Liver (tissue), 9 donors: ENCODE data around the gene NRG2. TPM values are rescaled to one million over a fixed set of nuclear protein-coding genes. Genes with fewer than 3 reads are reported as not detected.

Experiments used
- DNase-seq: peaks from one replicate; pipeline ENCODE4 v3.0.0-alpha.2; 2017; ENCODE audit warnings: low spot score
- H3K27ac ChIP-seq, 2 donors: one replicate each; pipeline ENCODE4 v1.7.0; 2013; ENCODE audit warnings: inconsistent platforms in 2 of 2, low read length in 2 of 2, control low read depth in 1 of 2, low read depth in 1 of 2, mild to moderate bottlenecking in 1 of 2
- H3K27me3 ChIP-seq, 4 donors: one replicate each; pipeline versions ENCODE4 v1.6.1 to v1.7.0; 2013; ENCODE audit warnings: low read length in 3 of 4, inconsistent platforms in 1 of 4, mild to moderate bottlenecking in 1 of 4, moderate library complexity in 1 of 4; ENCODE audit not compliant: control insufficient read depth in 4 of 4, insufficient read depth in 4 of 4
- H3K36me3 ChIP-seq, 4 donors: one replicate each; pipeline versions ENCODE4 v1.6.1 to v1.7.0; 2013; ENCODE audit warnings: low read length in 3 of 4, mild to moderate bottlenecking in 3 of 4, low read depth in 1 of 4, moderate library complexity in 1 of 4; ENCODE audit not compliant: control insufficient read depth in 4 of 4, insufficient read depth in 3 of 4
- H3K4me1 ChIP-seq, 4 donors: one replicate each; pipeline versions ENCODE4 v1.6.1 to v1.7.0; 2013; ENCODE audit warnings: low read length in 3 of 4, mild to moderate bottlenecking in 3 of 4, moderate library complexity in 1 of 4; ENCODE audit not compliant: control insufficient read depth in 4 of 4, insufficient read depth in 4 of 4
- H3K4me3 ChIP-seq, 3 donors: one replicate each; pipeline versions ENCODE4 v1.6.1 to v1.7.0; 2013; ENCODE audit warnings: low read length in 3 of 3, control low read depth in 1 of 3, low read depth in 1 of 3, mild to moderate bottlenecking in 1 of 3
- H3K9ac ChIP-seq, 2 donors: one replicate each; pipeline ENCODE4 v1.7.0; 2013; ENCODE audit warnings: low read length in 2 of 2, mild to moderate bottlenecking in 2 of 2, moderate library complexity in 2 of 2, control low read depth in 1 of 2, low read depth in 1 of 2
- H3K9me3 ChIP-seq, 4 donors: one replicate each; pipeline versions ENCODE4 v1.6.1 to v1.7.0; 2013; ENCODE audit warnings: low read length in 3 of 4; ENCODE audit not compliant: control insufficient read depth in 4 of 4
- CTCF ChIP-seq: fragments of 150-350 bp; IDR thresholded peaks from 2 replicates; pipeline ENCODE4 v1.5.1; 2017; ENCODE audit warnings: improper control_type of control experiment, low read depth, low read length; ENCODE audit not compliant: missing input control
- EGR1 ChIP-seq, 2 donors: IDR thresholded peaks; 2 replicates each; pipeline ENCODE4 v1.6.1; 2016 to 2018; ENCODE audit warnings: antibody characterized with exemption in 2 of 2, low read depth in 2 of 2
- FOXA1 ChIP-seq: IDR thresholded peaks from 2 replicates; pipeline ENCODE4 v1.6.1; 2016; ENCODE audit warnings: antibody characterized with exemption
- GABPA ChIP-seq, 2 donors: IDR thresholded peaks in 1 of 2; conservative IDR thresholded peaks in 1 of 2; 2 replicates each; pipeline ENCODE4 v1.6.1; 2016; ENCODE audit warnings: antibody characterized with exemption in 2 of 2, mild to moderate bottlenecking in 1 of 2, moderate library complexity in 1 of 2
- HNF4A ChIP-seq, 2 donors: conservative IDR thresholded peaks; 2 replicates each; pipeline ENCODE4 v1.6.1; 2016; ENCODE audit warnings: antibody characterized with exemption in 2 of 2, mild to moderate bottlenecking in 2 of 2
- HNF4G ChIP-seq: IDR thresholded peaks from 2 replicates; pipeline ENCODE4 v1.6.1; 2016; ENCODE audit warnings: antibody characterized with exemption
- NR2F2 ChIP-seq: IDR thresholded peaks from 2 replicates; pipeline ENCODE4 v1.6.1; 2016; ENCODE audit warnings: antibody characterized with exemption
- RAD21 ChIP-seq, 2 donors: IDR thresholded peaks; 2 replicates each; pipeline ENCODE4 v1.6.1; 2016; ENCODE audit warnings: antibody characterized with exemption in 2 of 2, mild to moderate bottlenecking in 2 of 2
- SP1 ChIP-seq: IDR thresholded peaks from 2 replicates; pipeline ENCODE4 v1.6.1; 2018; ENCODE audit warnings: antibody characterized with exemption, mild to moderate bottlenecking
- TAF1 ChIP-seq: conservative IDR thresholded peaks from 2 replicates; pipeline ENCODE4 v1.6.1; 2016; ENCODE audit warnings: antibody characterized with exemption, mild to moderate bottlenecking
- ZBTB33 ChIP-seq: IDR thresholded peaks from 2 replicates; pipeline ENCODE4 v1.6.1; 2016; ENCODE audit warnings: antibody characterized with exemption
- WGBS: extraction: QIAGEN DNeasy Blood & Tissue Kit; methylation state at CpG from one replicate; pipeline ENCODE4 v1.1.7; 2013; 5-methylcytosine and 5-hydroxymethylcytosine counted together
- polyA plus RNA-seq, 2 donors: library from polyadenylated mRNA; stranded (reverse) in 1 of 2; unstranded in 1 of 2; fragments of 200-250 nt in 1 of 2; fragments of >200 nt in 1 of 2; fragmentation: Nextera tagmentation in 1 of 2; extraction: Ambion mirVana in 1 of 2; gene quantifications; one replicate each; pipeline versions ENCODE4 v1.2.1 to v1.2.3, GENCODE V29; 2013 to 2015
- total RNA-seq, 2 donors: library from RNA; depleted of rRNA; stranded (reverse); fragments of >200 nt; gene quantifications; one replicate each; pipeline ENCODE4 v1.2.3, GENCODE V29; 2014
- TF ChIP-seq, protein P1 (sequence below): IDR thresholded peaks from 2 replicates; pipeline ENCODE4 v1.6.1; 2016; ENCODE audit warnings: antibody characterized with exemption, mild to moderate bottlenecking
- TF ChIP-seq, protein P2 (sequence below): IDR thresholded peaks from 2 replicates; pipeline ENCODE4 v1.6.1; 2016; ENCODE audit warnings: antibody characterized with exemption
- donor health status: healthy.
- donor health status: healthy.
- donor health status: healthy.
- donor health status: healthy.
- donor health status: healthy.

NRG2 gene
- total and polyA plus RNA-seq, 4 donors: 0.07 to 0.08 TPM; not detected in 2

DNA sequence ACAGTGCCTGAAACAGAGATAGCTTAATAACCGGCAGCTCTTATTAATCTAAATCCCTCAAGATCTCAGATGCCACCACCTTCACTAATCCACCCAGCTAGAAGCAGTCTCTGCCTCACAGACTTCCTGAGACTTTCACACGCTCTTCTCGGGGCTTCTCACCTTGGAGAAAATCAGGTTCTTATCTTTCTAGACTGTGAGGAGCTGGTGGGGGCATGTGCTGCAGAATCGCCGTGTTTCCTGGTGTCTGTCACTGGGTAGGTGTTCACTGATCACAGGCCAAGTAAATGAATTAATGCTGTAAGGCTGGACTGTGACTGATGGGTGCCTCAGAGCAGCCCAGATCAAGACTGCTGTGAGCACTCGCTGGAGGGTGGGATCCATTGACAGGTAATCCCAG lies 145.8 kb downstream of the NRG2 start:
- Histone ChIP-seq H3K36me3 (no peaks in the 10 kb centered on the region), H3K27me3 (peaks cover 0 to 2% (median 0%) of the 10 kb centered on the region in 4 donors), H3K27ac (no peak overlapping the region), H3K9ac (no peak overlapping the region), H3K4me1 (no peaks in the 10 kb centered on the region), H3K9me3 (no peaks in the 10 kb centered on the region), H3K4me3 (no peak overlapping the region)
- no peak for TF ChIP-seq TAF1
- TF ChIP-seq CTCF: no peak
- TF ChIP-seq, protein P1, sequence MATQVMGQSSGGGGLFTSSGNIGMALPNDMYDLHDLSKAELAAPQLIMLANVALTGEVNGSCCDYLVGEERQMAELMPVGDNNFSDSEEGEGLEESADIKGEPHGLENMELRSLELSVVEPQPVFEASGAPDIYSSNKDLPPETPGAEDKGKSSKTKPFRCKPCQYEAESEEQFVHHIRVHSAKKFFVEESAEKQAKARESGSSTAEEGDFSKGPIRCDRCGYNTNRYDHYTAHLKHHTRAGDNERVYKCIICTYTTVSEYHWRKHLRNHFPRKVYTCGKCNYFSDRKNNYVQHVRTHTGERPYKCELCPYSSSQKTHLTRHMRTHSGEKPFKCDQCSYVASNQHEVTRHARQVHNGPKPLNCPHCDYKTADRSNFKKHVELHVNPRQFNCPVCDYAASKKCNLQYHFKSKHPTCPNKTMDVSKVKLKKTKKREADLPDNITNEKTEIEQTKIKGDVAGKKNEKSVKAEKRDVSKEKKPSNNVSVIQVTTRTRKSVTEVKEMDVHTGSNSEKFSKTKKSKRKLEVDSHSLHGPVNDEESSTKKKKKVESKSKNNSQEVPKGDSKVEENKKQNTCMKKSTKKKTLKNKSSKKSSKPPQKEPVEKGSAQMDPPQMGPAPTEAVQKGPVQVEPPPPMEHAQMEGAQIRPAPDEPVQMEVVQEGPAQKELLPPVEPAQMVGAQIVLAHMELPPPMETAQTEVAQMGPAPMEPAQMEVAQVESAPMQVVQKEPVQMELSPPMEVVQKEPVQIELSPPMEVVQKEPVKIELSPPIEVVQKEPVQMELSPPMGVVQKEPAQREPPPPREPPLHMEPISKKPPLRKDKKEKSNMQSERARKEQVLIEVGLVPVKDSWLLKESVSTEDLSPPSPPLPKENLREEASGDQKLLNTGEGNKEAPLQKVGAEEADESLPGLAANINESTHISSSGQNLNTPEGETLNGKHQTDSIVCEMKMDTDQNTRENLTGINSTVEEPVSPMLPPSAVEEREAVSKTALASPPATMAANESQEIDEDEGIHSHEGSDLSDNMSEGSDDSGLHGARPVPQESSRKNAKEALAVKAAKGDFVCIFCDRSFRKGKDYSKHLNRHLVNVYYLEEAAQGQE: no peak
- TF ChIP-seq, protein P2, sequence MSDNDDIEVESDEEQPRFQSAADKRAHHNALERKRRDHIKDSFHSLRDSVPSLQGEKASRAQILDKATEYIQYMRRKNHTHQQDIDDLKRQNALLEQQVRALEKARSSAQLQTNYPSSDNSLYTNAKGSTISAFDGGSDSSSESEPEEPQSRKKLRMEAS: no peak
- no peak for TF ChIP-seq ZBTB33
- TF ChIP-seq FOXA1: no peak
- TF ChIP-seq RAD21 (IDR thresholded peaks at IDR 0.05): no peak
- no peak for TF ChIP-seq EGR1 (IDR thresholded peaks at IDR 0.05; ENCODE audit: low read depth in 2 of 2)
- TF ChIP-seq HNF4G: no peak
- no peak for TF ChIP-seq HNF4A (conservative IDR thresholded peaks at IDR 0.05)
- no peak for DNase-seq
- 80% methylated on average over 6 of the region's 6 CpGs for WGBS

DNA sequence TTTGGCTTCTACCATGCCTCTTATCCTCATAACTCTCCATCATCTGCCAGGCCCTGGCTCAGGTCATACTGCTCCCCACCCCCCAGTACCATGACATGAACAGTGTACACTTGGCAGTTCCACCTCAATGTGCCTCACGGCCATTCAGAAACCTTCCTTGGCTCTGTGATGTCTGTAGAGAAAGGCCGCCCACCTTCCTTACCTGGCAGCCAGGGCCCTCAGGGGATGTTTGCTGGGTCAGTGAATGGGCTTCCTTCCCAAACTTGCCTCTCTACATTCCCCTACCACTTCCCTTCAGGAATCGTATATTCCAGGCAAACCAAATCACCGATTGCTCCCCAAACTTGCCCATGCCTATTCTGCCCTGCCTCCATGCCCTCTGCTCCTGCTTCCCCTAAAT lies 146.4 kb downstream of the NRG2 start:
- H3K4me3 ChIP-seq: no peak overlapping the region
- 95% methylated on average over 4 of the region's 4 CpGs for WGBS
- H3K9ac ChIP-seq: no peak overlapping the region
- H3K27ac ChIP-seq: no peak overlapping the region
- DNase-seq: no peak
- H3K36me3 ChIP-seq: no peaks in the 10 kb centered on the region
- TF ChIP-seq SP1: no peak
- TF ChIP-seq, protein P1: no peak
- TF ChIP-seq RAD21 (IDR thresholded peaks at IDR 0.05): no peak
- TF ChIP-seq CTCF: no peak
- TF ChIP-seq GABPA (IDR thresholded peaks at IDR 0.05 in 1 of 2, conservative IDR thresholded peaks at IDR 0.05 in 1 of 2): no peak
- no peak for TF ChIP-seq ZBTB33
- no peak for TF ChIP-seq NR2F2
- no peaks in the 10 kb centered on the region for H3K27me3 ChIP-seq
- H3K9me3 ChIP-seq: no peaks in the 10 kb centered on the region
- no peaks in the 10 kb centered on the region for H3K4me1 ChIP-seq
